Raji (cell line): ENCODE data around the gene QRICH1.

ENCODE experiments used
- POLR2A ChIP-seq: IDR thresholded peaks from 2 replicates; pipeline ENCODE4 v1.6.1; 2011; ENCODE audit warnings: low read depth, low read length, control low read depth; ENCODE audit not compliant: insufficient read depth

Gene QRICH1

DNA sequence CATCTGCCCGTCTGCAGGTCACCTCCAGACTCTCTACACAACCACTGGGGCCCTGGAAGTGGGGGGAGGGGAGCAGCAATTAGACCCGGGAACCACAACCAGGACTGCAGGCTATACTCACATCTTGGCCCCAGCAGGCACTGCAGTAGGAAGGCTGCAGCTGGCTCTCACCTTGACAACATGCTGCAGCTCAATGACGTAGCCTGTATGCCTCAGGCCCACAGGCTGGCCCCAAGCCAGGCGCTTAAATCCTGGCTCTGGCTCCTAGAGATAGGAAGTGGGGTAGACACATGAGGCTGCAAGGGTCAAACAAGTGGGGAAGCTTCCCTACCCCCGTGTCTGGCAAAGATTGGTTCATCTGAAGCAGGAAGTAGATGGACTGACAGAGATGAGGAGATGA lies 4.6 kb upstream of the QRICH1 start:
- TF ChIP-seq POLR2A, result no peak

DNA sequence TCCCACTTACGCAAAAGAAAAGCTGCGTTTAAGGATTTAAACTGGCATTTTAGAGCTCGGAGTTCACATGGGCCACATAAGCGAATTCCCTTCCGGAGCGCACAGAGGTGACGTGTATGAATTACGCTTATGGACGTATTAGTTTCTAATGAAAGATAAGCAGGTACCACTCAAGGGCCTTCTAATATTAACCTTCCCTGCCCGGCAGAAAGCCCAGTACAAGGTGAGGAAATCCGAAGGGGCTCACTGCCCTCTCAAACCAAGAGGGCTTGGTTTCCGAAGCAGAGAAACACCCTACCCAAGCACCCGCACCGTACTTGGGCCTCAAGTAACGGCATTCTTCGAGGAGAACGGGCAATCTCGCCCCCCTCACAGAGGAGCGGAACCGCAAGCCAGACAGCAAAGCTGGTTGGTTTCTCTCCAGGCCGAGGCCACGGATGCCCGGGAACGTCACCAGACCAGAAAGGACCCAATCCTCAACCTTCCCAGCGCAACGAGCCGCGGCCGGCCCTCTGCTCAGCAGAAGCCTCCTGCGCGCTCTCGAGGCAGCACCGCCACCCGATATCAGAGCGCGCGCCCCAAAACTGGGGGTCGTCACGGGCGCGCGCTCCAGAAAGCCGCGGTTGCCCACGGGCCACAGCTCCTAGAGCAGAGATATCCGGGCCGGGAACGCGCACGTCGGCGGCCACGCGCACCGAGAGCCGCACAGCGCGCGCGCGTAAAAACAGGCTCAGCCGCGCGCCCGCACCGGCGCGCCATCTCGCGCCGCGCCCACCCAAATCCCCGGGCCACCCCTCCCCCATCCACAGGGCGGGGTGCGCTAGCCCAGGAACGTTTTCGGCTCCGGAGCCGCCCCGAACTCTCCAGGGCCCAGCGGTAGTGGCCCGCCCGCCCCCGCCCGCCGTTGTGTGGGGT lies 676 bp downstream of the QRICH1 start:
- TF ChIP-seq POLR2A, result peak; percentile 45

DNA sequence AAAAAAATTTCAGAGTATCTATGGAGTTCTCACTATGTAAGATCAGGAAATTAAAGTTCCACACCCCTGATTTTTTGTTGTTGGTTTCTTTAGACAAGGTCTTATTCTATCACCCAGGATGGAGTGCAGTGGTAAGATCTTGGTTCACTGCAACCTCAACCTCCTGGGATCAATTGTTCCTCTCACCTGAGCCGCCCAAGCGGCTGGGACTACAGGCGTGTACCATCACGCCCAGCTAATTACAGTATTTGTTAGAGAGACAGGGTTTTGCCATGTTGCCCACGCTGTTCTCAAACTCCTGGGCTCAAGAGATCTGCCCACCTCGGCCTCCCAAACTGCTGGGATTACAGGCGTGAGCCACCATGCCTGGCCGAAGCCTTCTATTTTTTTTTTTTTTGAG lies 12.4 kb downstream of the QRICH1 start:
- TF ChIP-seq POLR2A, result no peak

DNA sequence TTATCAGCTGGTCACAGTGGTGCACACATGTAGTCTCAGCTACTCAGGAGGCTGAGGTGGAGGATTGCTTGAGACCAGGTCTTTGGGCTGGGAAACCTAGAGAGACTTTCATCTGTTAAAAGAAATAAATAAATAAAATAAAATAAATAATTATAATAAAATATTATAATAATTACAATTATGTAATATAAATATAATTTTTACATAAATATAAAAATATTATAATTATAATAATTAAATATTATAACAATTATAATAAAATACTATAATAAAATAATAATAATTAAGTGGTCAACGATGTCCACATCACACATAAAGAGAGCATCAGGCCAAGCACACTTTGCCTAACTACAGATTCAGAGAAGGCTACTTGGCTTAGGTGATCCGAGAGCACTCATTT lies 14.6 kb downstream of the QRICH1 start:
- TF ChIP-seq POLR2A, result no peak

DNA sequence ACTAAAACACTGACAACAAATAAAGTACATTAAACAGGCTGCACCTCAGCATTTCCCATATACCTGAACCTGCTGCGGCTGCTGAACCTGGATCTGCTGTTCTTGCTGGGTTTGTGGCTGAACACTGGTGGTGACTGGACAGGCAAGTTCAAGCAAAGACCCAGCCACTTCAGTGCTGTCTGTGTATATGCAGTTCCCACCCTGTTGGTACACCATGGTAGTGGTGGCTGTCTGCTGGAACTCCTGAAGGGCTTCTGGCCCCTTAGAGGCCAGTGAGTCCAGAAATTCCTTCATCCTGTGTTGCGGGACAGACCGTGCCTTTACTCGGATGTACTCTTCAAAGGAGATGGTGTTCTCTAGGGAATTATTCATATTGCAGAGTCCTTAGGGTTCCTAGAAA lies 17.2 kb downstream of the QRICH1 start:
- no peak for TF ChIP-seq POLR2A

DNA sequence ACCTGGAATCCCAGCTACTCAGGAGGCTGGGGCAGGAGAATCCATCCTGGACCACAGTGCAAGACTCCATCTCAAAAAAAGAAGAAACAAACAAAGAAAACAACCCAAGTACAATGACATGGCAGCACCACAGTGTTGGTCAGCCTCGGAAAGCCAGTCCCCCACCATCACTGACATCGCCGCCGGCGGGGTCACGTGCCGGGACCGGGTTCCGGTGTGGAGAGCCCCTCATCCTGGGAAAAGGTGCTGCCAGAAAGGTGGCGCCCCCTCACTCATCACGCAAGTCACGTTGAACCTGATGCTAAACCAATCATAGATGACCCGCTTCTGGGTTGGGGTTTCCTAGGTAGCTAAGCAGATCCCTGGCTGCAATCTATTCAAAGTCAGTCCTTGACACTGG lies 17.8 kb downstream of the QRICH1 start:
- TF ChIP-seq POLR2A, result no peak

DNA sequence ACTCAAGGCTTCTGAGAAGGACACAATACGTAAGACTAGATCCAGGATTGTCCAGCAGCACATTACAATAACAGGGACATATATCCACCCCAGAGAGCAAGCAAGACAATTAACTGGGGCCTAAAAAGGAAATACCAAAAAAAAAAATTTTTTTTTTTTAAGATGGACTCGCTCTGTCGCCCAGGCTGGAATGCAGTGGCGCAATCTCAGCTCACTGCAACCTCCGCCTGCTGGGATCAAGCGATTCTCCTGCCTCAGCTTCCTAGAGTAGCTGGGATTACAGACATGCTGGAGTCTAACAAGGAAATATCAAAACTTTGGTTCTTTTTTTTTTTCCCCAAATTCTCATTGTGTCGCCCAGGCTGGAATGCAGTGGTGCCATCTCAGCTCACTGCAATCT lies 35.9 kb downstream of the QRICH1 start:
- TF ChIP-seq POLR2A, result no peak

DNA sequence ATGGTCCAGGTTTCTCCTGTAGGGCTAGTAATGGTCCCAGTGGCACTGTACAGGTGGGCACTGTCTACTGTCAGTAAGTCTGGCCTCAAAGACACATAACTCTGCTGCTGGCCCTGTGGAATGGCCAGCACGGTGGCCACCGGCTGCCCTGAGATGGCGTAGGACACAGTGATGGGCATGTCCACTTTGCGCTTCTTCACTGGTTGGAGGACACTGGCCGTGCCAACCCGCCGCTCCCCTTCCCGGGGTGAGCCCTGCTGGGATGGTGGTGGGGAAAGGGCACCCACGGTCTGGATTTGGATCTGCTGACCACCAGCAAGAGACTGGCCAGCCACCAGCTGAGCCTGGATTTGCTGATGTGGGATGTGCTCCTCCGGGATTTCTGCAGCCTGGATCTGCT lies 36.6 kb downstream of the QRICH1 start:
- no peak for TF ChIP-seq POLR2A

DNA sequence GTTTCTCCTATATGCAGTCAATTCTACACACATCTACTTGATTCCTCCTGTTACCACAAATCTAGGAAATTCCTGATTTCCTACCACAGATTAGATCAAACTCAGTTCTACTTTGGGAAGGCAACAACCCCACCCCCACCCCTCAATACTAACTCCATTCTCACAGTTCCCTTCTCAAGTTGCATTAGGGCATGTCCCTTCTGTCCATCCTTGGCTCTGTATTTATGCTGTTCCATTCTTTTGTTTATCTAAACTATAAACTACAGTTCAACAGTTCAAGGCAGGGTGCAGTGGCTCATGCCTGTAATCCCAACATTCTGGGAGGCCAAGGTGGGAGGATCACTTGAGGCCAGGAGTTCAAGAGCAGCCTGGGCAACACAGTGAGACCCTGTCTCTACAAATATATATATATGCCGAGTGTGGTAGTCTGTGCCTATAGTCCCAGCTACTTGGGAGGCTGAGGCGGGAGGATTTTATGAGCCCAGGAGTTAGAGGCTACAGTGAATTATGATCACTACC lies 39.5 kb downstream of the QRICH1 start:
- no peak for TF ChIP-seq POLR2A

DNA sequence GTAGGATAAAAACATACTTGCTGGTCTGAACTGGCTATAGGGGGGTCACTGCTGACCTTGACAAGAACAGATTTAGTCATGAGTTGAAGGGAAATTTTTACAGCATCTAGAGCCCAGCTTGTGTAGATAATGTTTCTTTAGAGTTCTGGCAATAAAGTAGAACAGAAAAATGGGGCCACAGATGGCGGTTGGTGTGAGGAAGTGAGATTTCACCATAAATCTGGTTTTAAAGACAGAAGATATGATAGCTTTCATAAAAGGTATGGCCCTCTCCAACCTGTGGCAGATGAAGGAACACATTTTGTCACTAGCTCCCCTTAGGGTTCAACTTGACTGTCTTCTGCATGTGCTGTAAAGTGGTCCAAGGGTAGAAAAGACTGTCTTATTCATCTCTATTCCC lies 40.3 kb downstream of the QRICH1 start:
- no peak for TF ChIP-seq POLR2A

DNA sequence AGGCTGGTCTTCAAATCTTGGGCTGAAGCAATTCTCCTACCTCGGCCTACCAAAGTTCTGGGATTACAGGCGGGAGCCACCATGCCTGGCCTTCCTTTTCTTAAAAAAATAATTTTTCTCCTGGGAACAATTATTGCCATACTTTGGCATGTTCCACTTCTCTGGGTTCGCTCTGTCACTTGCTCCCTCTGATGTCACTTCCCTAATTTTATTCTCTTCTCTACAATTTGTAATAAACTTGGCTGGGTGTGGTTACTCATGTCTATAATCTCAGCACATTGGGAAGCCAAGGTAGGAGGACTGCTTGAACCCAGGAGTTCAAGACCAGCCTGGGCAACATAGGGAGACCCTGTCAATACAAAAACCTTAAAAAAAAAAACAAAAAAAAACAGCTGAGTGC lies 58.6 kb downstream of the QRICH1 start:
- no peak for TF ChIP-seq POLR2A

DNA sequence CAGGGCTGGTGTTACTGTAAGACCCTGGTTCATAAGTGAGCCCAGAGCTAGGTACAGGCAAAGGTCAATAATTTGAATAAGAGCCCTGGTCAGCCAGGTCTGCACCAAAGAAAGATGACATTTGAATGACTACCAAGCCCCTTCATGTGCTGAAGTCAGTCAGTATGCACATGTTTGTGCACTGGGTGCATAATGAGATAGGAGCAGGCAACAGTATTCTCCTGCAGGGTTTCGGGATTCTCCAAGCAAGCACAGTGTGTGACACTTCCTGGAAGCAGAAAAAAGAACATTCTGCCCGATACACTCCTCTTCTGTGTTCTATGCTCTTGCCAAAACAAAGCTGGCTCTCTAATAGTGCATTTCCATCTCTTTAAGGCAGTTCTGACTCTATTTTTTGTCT lies 59.2 kb downstream of the QRICH1 start:
- no peak for TF ChIP-seq POLR2A

DNA sequence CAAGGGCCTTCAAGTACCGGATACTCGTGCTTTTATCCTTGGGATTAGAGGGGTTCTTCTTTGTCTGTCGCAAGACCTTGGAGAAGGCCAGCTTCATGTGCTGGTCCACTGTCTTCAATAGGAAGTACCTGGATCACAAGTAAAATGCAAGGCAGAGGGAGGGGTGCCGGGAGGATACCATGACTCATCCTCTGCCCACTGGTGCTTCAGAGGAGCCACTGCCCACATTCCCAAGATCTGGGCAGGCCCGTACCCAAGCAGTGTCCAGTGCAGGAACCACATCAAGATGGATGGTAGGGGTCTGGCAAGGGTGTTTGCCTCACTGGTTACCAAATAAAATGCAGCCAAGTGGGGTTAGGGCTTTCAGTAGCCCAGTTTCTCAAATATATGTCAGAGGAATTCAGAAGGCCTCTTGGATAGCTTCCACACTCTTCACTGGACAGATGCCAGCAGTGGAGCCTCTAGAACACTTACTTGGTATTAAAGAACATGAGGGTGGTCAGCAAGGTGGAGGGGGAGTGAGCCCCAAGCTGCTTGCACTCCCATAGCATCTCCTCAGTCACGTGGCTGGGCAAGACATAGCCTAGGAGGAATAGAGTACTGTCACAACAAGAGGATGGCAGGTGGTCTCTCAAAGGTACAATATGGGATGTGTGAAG lies 61.1 kb downstream of the QRICH1 start:
- no peak for TF ChIP-seq POLR2A

DNA sequence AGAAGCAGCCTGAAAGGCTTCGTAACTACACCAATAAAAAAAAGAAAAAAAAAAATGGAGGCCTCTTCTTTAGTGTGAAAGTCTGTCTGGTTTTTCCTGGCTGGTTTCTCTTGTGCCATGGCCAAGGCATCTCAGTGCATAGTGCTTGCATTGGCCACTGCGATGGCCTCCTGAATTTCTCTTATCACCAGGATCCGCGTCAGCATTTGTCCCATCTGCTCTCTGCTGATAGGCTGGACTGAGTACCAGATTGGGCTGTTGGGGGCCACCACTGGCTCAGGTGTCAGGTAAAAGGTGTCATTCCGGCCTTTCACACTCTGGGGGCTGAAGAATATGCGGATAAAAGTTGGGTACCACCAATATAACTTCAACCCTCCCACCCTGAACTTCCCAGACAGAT lies 63.5 kb downstream of the QRICH1 start:
- no peak for TF ChIP-seq POLR2A

DNA sequence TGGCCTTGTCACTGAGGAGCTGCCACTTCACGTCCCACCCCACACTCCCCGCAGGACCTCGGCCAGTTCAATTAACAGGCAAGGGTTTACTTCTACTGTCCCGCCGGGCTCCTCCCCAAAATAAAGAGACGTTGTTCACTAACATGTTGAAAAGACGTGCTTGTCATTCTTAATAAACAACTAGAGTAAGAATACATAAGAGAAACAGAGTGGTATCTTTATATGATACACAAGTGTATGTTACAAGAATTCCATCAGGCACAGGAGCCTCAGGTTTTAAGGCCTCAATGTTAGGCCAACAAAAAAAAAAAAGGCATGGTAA lies 64.3 kb downstream of the QRICH1 start:
- TF ChIP-seq POLR2A, result no peak

DNA sequence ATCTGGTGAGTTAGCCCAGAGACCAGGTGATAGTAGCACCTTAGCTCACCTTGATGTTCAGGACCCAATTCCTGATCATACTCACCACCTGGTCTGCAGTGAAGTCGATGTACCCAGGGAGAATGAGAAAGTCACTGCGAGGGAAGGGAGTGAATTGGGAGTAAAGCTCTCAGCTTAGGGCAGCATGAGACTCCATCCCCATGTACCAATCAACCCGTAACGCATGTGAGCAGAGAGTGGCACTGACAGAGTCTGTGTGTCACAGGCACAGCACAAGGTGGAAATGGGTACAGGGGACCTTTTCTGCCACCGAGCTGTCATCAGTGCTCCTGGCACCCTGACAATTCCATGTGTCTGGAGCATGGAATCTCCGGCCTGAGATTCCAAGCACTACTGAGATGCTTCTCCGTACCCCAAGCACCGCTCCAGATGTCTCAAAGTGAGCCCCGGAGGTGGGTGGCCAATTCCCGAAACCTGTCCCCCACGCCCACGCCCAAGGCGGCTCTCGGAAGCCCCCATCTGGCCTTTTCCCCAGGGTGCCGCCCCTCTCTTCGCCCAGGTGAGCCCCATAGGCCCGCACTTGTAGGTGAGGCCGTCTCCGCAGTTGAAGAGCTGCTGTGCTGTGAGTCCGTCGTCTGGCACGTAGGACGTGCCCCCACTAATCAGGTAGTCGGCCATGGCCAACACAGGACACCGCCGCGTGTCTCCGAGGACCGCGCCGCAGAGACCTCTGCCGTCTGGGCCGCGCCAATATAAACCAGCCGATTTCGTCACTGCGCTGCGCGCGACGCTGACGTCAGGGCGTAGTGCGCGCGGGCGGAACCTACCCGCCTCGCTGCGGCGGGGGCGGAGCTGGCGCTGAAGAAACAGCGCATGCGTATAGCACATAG lies 65.0 kb downstream of the QRICH1 start, which contains the start of gene IMPDH2:
TSS of gene IMPDH2 (minus strand) at position 726 of the 890 bp plus-strand sequence. CDS start at position 678, 48 bp downstream.
- TF ChIP-seq POLR2A, result peak; percentile 100

DNA sequence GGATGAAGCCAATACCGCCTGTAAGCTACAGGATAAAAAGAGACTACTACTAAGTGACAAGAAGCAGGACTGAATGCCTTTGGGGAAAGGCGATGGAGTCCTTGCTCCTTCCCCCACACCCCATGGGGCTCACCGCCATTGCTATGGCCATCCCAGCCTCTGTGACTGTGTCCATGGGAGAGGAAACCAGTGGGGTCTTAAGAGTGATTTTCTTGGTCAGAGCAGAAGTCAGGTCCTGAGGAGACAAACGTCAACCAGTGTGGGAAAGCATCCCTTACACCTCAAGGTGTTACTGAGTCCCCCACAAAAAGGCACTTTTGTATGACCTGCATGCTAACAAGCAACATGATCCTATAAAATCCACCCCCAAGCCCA lies 65.6 kb downstream of the QRICH1 start:
- peak; percentile 36; the same call in 1 of the 2 replicates for TF ChIP-seq POLR2A
